ENCODE measurements around the gene CDK18.

The CDK18 gene

GRCh38 chr1:205565799-205566198 lies 61.3 kb downstream of the CDK18 start:
- TF ChIP-seq CTCF (conservative IDR thresholded peaks at IDR 0.05): no peak
- peak overlapping the region; percentile 88 for H3K27ac ChIP-seq

- H3K27ac ChIP-seq: peak overlapping the region; percentile 88
- no peak for TF ChIP-seq CTCF (conservative IDR thresholded peaks at IDR 0.05)
These were observed 63.2 kb downstream of the CDK18 start for GRCh38 chr1:205567716-205568115.

GRCh38 chr1:205568135-205568468 lies 63.6 kb downstream of the CDK18 start:
- peak overlapping the region; percentile 88 for H3K27ac ChIP-seq
- TF ChIP-seq CTCF (conservative IDR thresholded peaks at IDR 0.05): no peak

- peak overlapping the region; percentile 88 for H3K27ac ChIP-seq
- peak; percentile 54 for TF ChIP-seq CTCF (conservative IDR thresholded peaks at IDR 0.05)
These were observed 64.2 kb downstream of the CDK18 start for GRCh38 chr1:205568469-205569361.

GRCh38 chr1:205569411-205570172 lies 65.1 kb downstream of the CDK18 start:
- TF ChIP-seq CTCF (conservative IDR thresholded peaks at IDR 0.05): 0 out of 2 replicates have a peak, but pooled peaks have one; percentile 4
- H3K27ac ChIP-seq: peak overlapping the region; percentile 88

GRCh38 chr1:205570173-205570501 lies 65.7 kb downstream of the CDK18 start:
- peak overlapping the region; percentile 88; the same call in 1 of the 2 replicates for H3K27ac ChIP-seq
- TF ChIP-seq CTCF (conservative IDR thresholded peaks at IDR 0.05): no peak

GRCh38 chr1:205570796-205571537 lies 66.5 kb downstream of the CDK18 start:
- TF ChIP-seq CTCF (conservative IDR thresholded peaks at IDR 0.05): no peak
- no peak overlapping the region; the same call in 1 of the 2 replicates for H3K27ac ChIP-seq

Data from VCaP (cell line).